HCT116 (cell line): Measurements from ENCODE around the gene OR10A6. TPM values are rescaled to one million over a fixed set of nuclear protein-coding genes. Genes with fewer than 3 reads are reported as not detected.

Source experiments
- ATAC-seq: fragments of 200-7000 bp; cut with Tn5 transposase; 2 replicates; pipeline ENCODE4 v1.9.1; 2020; ENCODE audit warnings: mild to moderate bottlenecking, moderate library complexity
- BruUV-seq: library from RNA; stranded (reverse); fragments of 400-500 nt; replicated peaks from 2 replicates; lab custom pipeline; 2021; lab: Mats Ljungman, UMichigan
- CTCF ChIA-PET: fragments of 300-600 bp; sonication (Branson Sonifier 250); formaldehyde crosslinking; loops from one replicate; lab custom pipeline; 2021; ENCODE audit warnings: antibody characterized with exemption; lab: Charles Lee
- POLR2A ChIA-PET: fragments of 300-600, 350-600 bp; sonication (Branson Sonifier 250); formaldehyde crosslinking; loops from one replicate; lab custom pipeline; 2021; ENCODE audit warnings: antibody characterized with exemption; lab: Charles Lee
- RAD21 ChIA-PET, 2 experiments: fragments of 300-600 bp; sonication (Branson Sonifier 250); formaldehyde crosslinking; loops; one replicate each; lab custom pipeline; 2023; ENCODE audit warnings: low total read pairs in 2 of 2; ENCODE audit not compliant: uncharacterized antibody in 2 of 2, unreplicated experiment in 2 of 2, low non-redundant PET in 1 of 2; lab: Charles Lee
- DNase-seq: peaks from one replicate; pipeline ENCODE4 v3.0.0-alpha.2; 2010; ENCODE audit warnings: low read depth, low spot score
- H2AFZ ChIP-seq: fragments of 200-600 bp; shearing (Covaris generic), sonication (generic); 2 replicates; pipeline ENCODE4 v1.6.1; 2017; ENCODE audit warnings: low read depth, mixed run types, mixed read lengths, antibody characterized with exemption, low read length; ENCODE audit not compliant: poor library complexity, severe bottlenecking
- H3K27ac ChIP-seq: 2 replicates; pipeline ENCODE4 v1.5.1; 2012; ENCODE audit warnings: low read depth, low read length
- H3K27me3 ChIP-seq: fragments of 200-600 bp; sonication (generic); 2 replicates; pipeline ENCODE4 v1.6.1; 2016; ENCODE audit warnings: mixed run types, low read length, mixed read lengths; ENCODE audit not compliant: insufficient read depth
- H3K36me3 ChIP-seq, 2 experiments: fragments of 200-500 bp in 1 of 2; fragments of 200-600 bp in 1 of 2; sonication (Bioruptor generic) in 1 of 2; sonication (generic) in 1 of 2; 2 replicates each; pipeline versions ENCODE4 v1.5.1 to v1.6.1; 2014 to 2016; ENCODE audit warnings: low read length in 2 of 2, inconsistent platforms in 1 of 2, mixed read lengths in 1 of 2, mixed run types in 1 of 2; ENCODE audit not compliant: insufficient read depth in 2 of 2, control insufficient read depth in 1 of 2
- H3K4me1 ChIP-seq, 2 experiments: fragments of 200-600 bp in 1 of 2; sonication (generic) in 1 of 2; 2 replicates each; pipeline versions ENCODE4 v1.5.1 to v1.6.1; 2012 to 2017; ENCODE audit warnings: low read length in 2 of 2, inconsistent platforms in 1 of 2, mild to moderate bottlenecking in 1 of 2, mixed read lengths in 1 of 2, mixed run types in 1 of 2, moderate library complexity in 1 of 2; ENCODE audit not compliant: insufficient read depth in 2 of 2, control insufficient read depth in 1 of 2
- H3K4me2 ChIP-seq: fragments of 200-600 bp; sonication (generic); 2 replicates; pipeline ENCODE4 v1.6.1; 2017; ENCODE audit warnings: mixed run types, low read length, mixed read lengths
- H3K4me3 ChIP-seq, 2 experiments: fragments of 200-600 bp in 1 of 2; sonication (generic) in 1 of 2; replicated peaks in 1 of 2; 2 replicates each; pipeline ENCODE4 v1.5.1; 2011 to 2016; ENCODE audit warnings: low read length in 2 of 2, control low read depth in 1 of 2, low read depth in 1 of 2, mild to moderate bottlenecking in 1 of 2, mixed read lengths in 1 of 2, mixed run types in 1 of 2
- H3K79me2 ChIP-seq: fragments of 200-600 bp; sonication (generic); 2 replicates; pipeline ENCODE4 v1.6.1; 2017; ENCODE audit warnings: mild to moderate bottlenecking, mixed run types, low read length, moderate library complexity, mixed read lengths; ENCODE audit not compliant: insufficient read depth
- H3K9ac ChIP-seq: fragments of 200-600 bp; sonication (generic); 2 replicates; pipeline ENCODE4 v1.6.1; 2016; ENCODE audit warnings: low read length, mixed read lengths
- H3K9me2 ChIP-seq: fragments of 200-600 bp; sonication (generic), shearing (Covaris generic); 2 replicates; pipeline ENCODE4 v1.6.1; 2017; ENCODE audit warnings: mixed run types, mild to moderate bottlenecking, moderate library complexity; ENCODE audit not compliant: insufficient read depth
- H3K9me3 ChIP-seq, 2 experiments: fragments of 200-500 bp in 1 of 2; fragments of 200-600 bp in 1 of 2; sonication (Bioruptor generic) in 1 of 2; sonication (generic) in 1 of 2; 2 replicates each; pipeline ENCODE4 v1.6.1; 2014 to 2017; ENCODE audit warnings: low read length in 2 of 2, mixed read lengths in 2 of 2, inconsistent platforms in 1 of 2, low read depth in 1 of 2, mild to moderate bottlenecking in 1 of 2, mixed run types in 1 of 2, moderate library complexity in 1 of 2; ENCODE audit not compliant: control insufficient read depth in 1 of 2, insufficient read depth in 1 of 2
- H4K20me1 ChIP-seq: fragments of 200-600 bp; sonication (generic), shearing (Covaris generic); 2 replicates; pipeline ENCODE4 v1.6.1; 2017; ENCODE audit warnings: mixed run types, mild to moderate bottlenecking, moderate library complexity; ENCODE audit not compliant: insufficient read depth
- EGR1 ChIP-seq: IDR thresholded peaks from 2 replicates; pipeline ENCODE4 v1.6.1; 2012; ENCODE audit warnings: low read depth
- ELF1 ChIP-seq: IDR thresholded peaks from 2 replicates; pipeline ENCODE4 v1.6.1; 2012; ENCODE audit warnings: low read depth, borderline replicate concordance
- FOSL1 ChIP-seq: IDR thresholded peaks from 2 replicates; pipeline ENCODE4 v1.6.1; 2012; ENCODE audit warnings: low read depth
- MAX ChIP-seq: IDR thresholded peaks from 2 replicates; pipeline ENCODE4 v1.6.1; 2012
- POLR2A ChIP-seq: IDR thresholded peaks from 2 replicates; pipeline ENCODE4 v1.7.0; 2011; ENCODE audit warnings: borderline replicate concordance; ENCODE audit not compliant: insufficient read depth, insufficient read length; ENCODE audit errors: extremely low read depth
- RAD21 ChIP-seq: IDR thresholded peaks from 2 replicates; pipeline ENCODE4 v1.6.1; 2012; ENCODE audit warnings: low read depth, mild to moderate bottlenecking
- SIN3A ChIP-seq: IDR thresholded peaks from 2 replicates; pipeline ENCODE4 v1.6.1; 2012; ENCODE audit warnings: low read depth
- TCF7L2 ChIP-seq: IDR thresholded peaks from 2 replicates; pipeline ENCODE4 v1.7.0; 2011; ENCODE audit warnings: borderline replicate concordance, inconsistent platforms; ENCODE audit not compliant: insufficient read depth, insufficient read length; ENCODE audit errors: extremely low read depth
- intact Hi-C: fragments of 100-400 bp; cut with micrococcal nuclease; formaldehyde crosslinking; loops from 2 replicates; pipeline ENCODE4 v1.10.0; 2022
- total RNA-seq: library from RNA; stranded (reverse); gene quantifications from one replicate; pipeline ENCODE4 v1.2.1, GENCODE V29; 2021; ENCODE audit not compliant: unreplicated experiment
- TF ChIP-seq, protein P1 (sequence below): IDR thresholded peaks from 2 replicates; pipeline ENCODE4 v1.6.1; 2012

The OR10A6 gene
- total RNA-seq, 1 experiment from 2014 or later: not detected

DNA sequence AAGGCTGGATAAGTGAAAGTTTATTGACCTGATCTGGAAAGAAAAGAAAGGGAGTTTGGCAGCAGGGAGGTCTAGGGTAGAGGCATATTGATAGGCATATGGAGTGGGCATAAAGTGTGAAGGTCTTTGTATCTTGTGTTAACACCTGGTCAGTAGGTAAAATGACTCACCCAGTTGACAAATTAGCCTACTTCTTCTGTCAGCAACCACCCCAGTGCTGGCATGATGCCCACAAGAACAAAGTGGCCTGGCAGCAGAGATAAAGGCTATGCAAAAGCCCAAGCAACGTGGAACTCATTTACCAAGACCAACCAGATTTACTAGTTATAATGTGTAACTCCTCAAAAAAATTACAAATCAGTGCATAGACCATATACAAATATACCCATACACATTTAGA lies 5.5 kb upstream of the OR10A6 start:
- peaks cover 7% of the 10 kb centered on the region; the same call in 1 of the 2 replicates for H3K27me3 ChIP-seq
- H3K4me2 ChIP-seq: no peak overlapping the region
- H3K9ac ChIP-seq: no peak overlapping the region
- no peaks in the 10 kb centered on the region for H3K36me3 ChIP-seq
- no peaks in the 10 kb centered on the region for H3K9me3 ChIP-seq
- ChIA-PET POLR2A (no interaction called here), RAD21 (no interaction called here), CTCF (no interaction called here)
- ATAC-seq (no peak), DNase-seq (no peak)
- BruUV-seq: no TSS peak
- no peak overlapping the region for H2AFZ ChIP-seq
- intact Hi-C loops: no loop called here
- no peaks in the 10 kb centered on the region for H3K79me2 ChIP-seq
- H3K9me2 ChIP-seq: no peaks in the 10 kb centered on the region
- TF ChIP-seq EGR1 (no peak), SIN3A (no peak), MAX (no peak), TCF7L2 (no peak), ELF1 (no peak), RAD21 (no peak), POLR2A (no peak)
- no peak overlapping the region for H3K27ac ChIP-seq
- H3K4me1 ChIP-seq: no peaks in the 10 kb centered on the region
- no peaks in the 10 kb centered on the region for H4K20me1 ChIP-seq
- H3K4me3 ChIP-seq: no peak overlapping the region

DNA sequence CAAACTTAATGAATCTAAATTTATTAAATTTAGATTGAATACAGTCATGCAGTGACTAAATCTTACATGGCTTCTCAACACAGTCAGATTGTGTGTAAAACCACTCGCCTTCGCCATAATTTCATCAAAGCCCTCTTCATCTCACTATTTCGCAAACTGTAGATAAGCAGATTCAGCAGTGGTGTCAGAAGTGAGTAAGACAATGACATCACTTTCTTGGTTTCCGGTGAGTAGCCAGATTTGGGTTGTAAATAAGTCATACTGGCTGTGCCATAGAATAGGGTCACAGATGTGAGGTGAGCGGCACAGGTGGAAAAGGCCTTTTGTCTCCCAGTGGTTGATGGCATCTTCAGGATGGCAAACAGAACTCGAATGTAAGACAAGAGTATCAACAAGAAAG lies 3.4 kb downstream of the OR10A6 start:
- TF ChIP-seq MAX (no peak), POLR2A (no peak), FOSL1 (no peak)
- TF ChIP-seq, protein P1, sequence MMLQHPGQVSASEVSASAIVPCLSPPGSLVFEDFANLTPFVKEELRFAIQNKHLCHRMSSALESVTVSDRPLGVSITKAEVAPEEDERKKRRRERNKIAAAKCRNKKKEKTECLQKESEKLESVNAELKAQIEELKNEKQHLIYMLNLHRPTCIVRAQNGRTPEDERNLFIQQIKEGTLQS: no peak
- ChIA-PET CTCF (no interaction called here), POLR2A (no interaction called here), RAD21 (no interaction called here)
- no peak for DNase-seq
- Histone ChIP-seq H3K4me1 (no peaks in the 10 kb centered on the region), H3K4me2 (no peak overlapping the region), H3K27ac (no peak overlapping the region), H3K4me3 (no peak overlapping the region), H2AFZ (no peak overlapping the region), H3K27me3 (peaks cover 11% of the 10 kb centered on the region), H3K36me3 (no peaks in the 10 kb centered on the region), H3K9ac (no peak overlapping the region), H3K9me2 (no peaks in the 10 kb centered on the region), H4K20me1 (no peaks in the 10 kb centered on the region), H3K9me3 (no peaks in the 10 kb centered on the region), H3K79me2 (no peaks in the 10 kb centered on the region)
- intact Hi-C loops: no loop called here
- no peak for ATAC-seq
- no TSS peak for BruUV-seq
